Measurements from ENCODE around the gene ZNRF1.

The ZNRF1 gene

DNA sequence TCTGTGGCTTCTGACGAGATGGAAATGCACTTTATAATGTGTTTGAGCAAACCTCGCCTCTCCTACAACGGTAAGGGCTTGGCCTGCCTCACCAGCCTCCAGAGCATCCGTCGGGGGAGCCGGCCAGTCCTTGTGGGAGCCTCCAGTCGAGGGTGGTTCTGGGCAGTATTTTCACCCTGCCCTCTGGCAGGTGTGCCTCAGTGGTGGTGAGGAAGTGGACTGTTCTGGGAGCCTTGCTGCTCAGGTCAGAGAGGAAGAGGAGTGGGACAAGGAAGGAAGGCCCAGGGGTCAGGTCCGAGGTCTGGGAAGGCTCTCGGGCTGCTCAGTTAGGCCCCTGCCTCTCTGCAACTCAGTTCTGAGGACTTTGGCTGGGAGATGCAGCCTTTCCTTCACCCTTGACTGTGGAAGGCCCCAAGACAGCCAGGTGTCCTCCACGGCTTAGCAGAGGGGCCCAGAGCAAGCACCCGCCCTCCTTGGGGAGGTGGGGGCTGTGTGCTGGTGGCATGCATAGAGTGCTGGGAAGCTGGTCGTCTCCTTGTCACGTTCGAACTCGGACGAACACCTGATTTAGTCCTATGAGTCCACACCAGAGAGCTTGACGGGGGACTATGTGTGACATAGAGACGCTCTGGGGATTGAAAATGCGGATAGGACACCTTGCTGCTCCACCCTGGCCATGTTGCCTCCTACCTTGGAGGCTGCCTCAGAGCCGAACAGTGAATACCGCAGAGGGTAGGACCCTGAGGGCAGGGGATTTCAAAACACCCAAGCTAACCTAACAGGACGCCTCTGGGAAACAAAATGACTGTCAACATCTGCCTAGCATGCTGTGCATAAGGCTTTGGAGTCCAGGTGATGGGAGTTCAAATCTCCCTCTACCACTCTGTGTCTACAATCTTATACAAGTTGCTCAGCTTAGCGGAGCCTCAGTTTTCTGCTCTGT, 95.0 kb downstream of the ZNRF1 start:
- TF ChIP-seq, protein P1, sequence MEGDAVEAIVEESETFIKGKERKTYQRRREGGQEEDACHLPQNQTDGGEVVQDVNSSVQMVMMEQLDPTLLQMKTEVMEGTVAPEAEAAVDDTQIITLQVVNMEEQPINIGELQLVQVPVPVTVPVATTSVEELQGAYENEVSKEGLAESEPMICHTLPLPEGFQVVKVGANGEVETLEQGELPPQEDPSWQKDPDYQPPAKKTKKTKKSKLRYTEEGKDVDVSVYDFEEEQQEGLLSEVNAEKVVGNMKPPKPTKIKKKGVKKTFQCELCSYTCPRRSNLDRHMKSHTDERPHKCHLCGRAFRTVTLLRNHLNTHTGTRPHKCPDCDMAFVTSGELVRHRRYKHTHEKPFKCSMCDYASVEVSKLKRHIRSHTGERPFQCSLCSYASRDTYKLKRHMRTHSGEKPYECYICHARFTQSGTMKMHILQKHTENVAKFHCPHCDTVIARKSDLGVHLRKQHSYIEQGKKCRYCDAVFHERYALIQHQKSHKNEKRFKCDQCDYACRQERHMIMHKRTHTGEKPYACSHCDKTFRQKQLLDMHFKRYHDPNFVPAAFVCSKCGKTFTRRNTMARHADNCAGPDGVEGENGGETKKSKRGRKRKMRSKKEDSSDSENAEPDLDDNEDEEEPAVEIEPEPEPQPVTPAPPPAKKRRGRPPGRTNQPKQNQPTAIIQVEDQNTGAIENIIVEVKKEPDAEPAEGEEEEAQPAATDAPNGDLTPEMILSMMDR (IDR thresholded peaks at IDR 0.05): no peak
- no peak overlapping the region for H3K27ac ChIP-seq
- DNase-seq (ENCODE audit: low spot score): no peak
- H3K4me3 ChIP-seq: no peak overlapping the region

DNA sequence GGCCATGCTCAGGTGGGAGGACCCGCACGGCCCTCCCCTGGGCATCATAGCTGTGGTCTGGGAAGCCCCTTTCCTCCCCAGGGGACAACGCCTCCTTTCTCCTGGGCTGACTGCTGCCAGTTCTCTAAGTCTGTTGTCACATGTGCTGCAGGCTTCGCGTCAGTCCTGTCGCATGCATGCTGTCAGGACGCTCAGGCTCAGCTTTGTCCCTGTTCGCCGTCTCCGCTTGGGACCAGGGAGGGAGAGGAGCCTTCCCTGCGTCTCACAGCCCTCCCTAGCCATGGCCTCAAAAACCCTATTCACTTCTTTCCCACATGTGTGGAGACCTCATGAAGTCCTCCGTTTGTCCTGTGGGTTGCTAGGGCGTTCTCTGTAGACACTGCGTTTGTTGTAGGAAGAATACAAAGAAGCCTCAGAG, 96.4 kb downstream of the ZNRF1 start:
- TF ChIP-seq, protein P1 (IDR thresholded peaks at IDR 0.05): no peak
- no peak overlapping the region for H3K4me3 ChIP-seq
- H3K27ac ChIP-seq: no peak overlapping the region
- DNase-seq (ENCODE audit: low spot score): no peak

DNA sequence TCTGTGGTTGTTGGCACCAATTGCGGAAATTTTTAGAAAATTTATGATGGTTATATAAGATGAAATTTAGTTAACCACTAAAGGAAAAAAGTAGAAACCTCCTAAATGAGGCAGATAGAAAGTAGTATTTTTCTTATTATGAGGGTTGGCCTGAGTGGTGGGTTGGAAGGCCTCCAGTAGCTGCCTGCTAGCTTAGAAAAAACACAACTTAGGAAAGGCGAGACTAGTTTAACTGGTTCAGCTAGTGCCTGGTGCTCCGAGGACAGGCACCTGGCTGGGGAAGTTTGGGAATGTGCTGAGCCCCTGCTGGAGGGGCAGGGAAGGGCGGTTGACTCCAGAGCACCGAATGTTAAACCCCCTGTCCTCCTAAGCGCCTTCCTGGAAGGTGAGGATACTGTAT, 97.8 kb downstream of the ZNRF1 start:
- TF ChIP-seq, protein P1 (IDR thresholded peaks at IDR 0.05): no peak

DNA sequence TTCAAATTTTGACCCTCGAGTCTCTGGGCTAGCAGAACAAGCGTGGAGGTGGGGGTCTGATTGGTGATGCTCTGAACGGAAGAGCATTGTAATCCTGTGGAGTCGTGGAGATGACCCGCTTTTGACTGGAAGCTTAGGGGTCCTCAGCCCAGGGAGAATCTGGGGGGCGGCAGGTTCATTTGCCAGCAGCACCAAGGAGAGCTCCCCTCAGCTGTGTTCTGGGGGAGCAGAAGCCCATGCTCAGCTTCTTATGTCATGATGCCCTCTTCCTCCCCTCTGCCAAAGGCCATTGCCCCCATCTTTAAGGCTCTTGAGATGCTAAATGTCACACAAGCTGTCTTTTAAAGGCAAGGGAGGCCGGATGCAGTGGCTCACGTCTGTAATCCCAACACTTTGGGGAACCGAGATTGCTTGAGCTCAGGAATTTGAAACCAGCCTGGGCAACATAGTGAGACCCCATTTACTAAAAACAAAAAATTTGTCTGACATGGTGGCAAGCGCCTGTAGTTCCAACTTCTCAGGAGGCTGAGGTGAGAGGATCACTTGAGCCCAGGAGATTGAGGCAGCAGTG, 98.5 kb downstream of the ZNRF1 start:
- DNase-seq (ENCODE audit: low spot score): no peak
- TF ChIP-seq, protein P1 (IDR thresholded peaks at IDR 0.05): no peak
- Histone ChIP-seq H3K27ac (no peak overlapping the region), H3K4me3 (no peak overlapping the region)

More for the DNA sequence above, 97.8 kb downstream of the ZNRF1 start:
- no peak for DNase-seq (ENCODE audit: low spot score)
- no peak overlapping the region for H3K27ac ChIP-seq
- no peak overlapping the region for H3K4me3 ChIP-seq

DNA sequence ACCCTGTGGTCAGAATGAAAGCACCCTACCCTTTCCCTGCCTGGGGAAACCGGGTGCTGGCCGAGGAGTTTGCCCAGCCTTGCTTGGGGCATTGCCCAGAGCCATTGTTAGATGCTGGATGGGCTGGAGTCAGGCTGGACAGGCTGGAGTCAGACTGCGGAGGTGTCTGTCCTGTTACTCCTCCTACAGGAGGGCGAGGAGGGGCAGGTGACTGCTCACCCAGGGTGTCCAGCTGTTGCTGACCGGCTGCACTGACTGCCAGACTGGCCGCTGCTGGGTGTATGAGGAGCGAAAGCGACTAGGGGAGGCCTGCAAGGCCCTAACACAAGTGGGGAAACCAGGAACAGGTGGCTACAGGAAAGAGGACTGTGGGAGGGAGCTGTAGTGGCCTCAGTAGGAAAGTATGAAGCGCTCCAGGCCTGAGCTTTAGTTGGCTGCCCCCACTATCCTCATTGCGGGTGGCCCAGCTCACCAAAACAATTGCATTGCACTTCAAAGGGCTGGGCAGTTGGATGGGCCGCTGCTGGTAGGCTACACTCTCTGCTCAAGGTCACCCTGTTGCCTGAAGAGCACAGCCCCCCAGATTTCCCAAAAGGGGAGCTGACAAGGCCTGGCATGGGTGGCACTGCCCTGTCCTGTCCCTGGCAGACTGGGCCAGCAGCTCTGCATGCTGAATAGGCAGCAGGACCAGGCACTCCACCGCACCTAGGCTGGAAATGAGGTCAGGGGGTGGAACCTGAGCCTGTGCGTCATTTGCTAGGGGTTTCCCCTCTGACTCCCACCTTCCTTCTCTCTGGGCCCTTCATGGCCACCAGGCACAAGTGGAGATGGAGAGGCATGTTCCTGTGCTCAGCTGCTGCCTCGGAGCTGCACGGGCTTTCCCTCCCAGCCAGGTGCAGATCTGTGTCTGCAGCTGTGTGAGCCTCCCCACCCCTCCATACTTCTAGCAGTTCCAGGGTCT, 99.4 kb downstream of the ZNRF1 start:
- H3K27ac ChIP-seq: no peak overlapping the region
- no peak overlapping the region for H3K4me3 ChIP-seq
- DNase-seq (ENCODE audit: low spot score): no peak
- TF ChIP-seq, protein P1 (IDR thresholded peaks at IDR 0.05): no peak

DNA sequence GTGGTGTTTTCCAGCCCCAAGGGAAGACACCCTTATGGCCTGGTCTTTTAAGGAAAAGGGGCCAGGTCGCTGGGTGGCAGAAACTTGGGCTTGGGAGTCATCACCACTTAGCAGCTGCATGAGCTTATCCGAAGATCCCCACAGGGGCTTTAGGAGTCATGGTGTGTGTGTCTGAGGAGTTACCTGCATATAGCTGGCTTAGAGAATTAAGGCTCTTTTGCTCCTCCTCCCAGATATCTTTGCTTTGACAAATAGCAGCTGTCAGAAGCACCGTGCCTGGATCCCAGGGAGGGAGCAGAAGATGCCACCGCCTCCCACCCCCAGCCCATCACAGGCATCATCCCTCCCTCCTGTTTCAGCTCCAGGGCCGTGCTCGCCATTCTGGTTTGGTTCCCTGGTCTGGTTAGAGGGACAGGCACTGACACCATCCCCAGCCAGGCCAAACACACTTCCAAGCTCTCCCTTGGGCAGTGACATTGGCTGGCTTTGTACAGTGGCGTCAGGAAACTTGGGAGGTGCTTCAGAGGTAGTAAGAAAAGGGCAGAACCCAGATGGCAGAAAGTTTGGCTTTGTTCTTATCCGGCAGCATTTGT, 100.3 kb downstream of the ZNRF1 start:
- Histone ChIP-seq H3K27ac (no peak overlapping the region), H3K4me3 (no peak overlapping the region)
- DNase-seq (ENCODE audit: low spot score): no peak
- TF ChIP-seq, protein P1 (IDR thresholded peaks at IDR 0.05): no peak

Data from coronary artery (tissue), 2 donors.